ENCODE results near the gene ABI1.

ABI1 gene

GRCh38 chr10:26730552-26730951 lies 130.2 kb downstream of the ABI1 start:
- TF ChIP-seq POLR2AphosphoS5 (IDR thresholded peaks at IDR 0.05; ENCODE audit: borderline replicate concordance, low read depth, low read length) (no peak), EZH2 (IDR thresholded peaks at IDR 0.05) (no peak), FOXP2 (optimal IDR thresholded peaks at IDR 0.05; ENCODE audit: control extremely low read depth, extremely low read length, insufficient read depth) (no peak)
- H3K9ac ChIP-seq (ENCODE audit: insufficient read length), result no peak overlapping the region
- peaks cover 57% of the 10 kb centered on the region for H3K36me3 ChIP-seq (ENCODE audit: insufficient read depth, low read length)
- no peaks in the 10 kb centered on the region for H3K9me3 ChIP-seq (ENCODE audit: low read depth, low read length)
- no peak overlapping the region for H3K27ac ChIP-seq
- H3K4me3 ChIP-seq, result no peak overlapping the region
- DNase-seq (ENCODE audit: low read depth, low spot score), result no peak

- Histone ChIP-seq H3K36me3 (ENCODE audit: insufficient read depth, low read length) (peaks cover 56% of the 10 kb centered on the region), H3K27ac (no peak overlapping the region)
- no peak for DNase-seq (ENCODE audit: low read depth, low spot score)
Observed at GRCh38 chr10:26729395-26729794, 131.4 kb downstream of the ABI1 start.

GRCh38 chr10:26728957-26729356 lies 131.8 kb downstream of the ABI1 start:
- Histone ChIP-seq H3K27ac (no peak overlapping the region), H3K4me3 (no peak overlapping the region), H3K9me3 (ENCODE audit: low read depth, low read length) (no peaks in the 10 kb centered on the region), H3K9ac (ENCODE audit: insufficient read length) (no peak overlapping the region), H3K36me3 (ENCODE audit: insufficient read depth, low read length) (peaks cover 60% of the 10 kb centered on the region)
- no peak for DNase-seq (ENCODE audit: low read depth, low spot score)
- TF ChIP-seq FOXP2 (optimal IDR thresholded peaks at IDR 0.05; ENCODE audit: control extremely low read depth, extremely low read length, insufficient read depth) (no peak), EZH2 (IDR thresholded peaks at IDR 0.05) (no peak), POLR2AphosphoS5 (IDR thresholded peaks at IDR 0.05; ENCODE audit: borderline replicate concordance, low read depth, low read length) (no peak)

More at GRCh38 chr10:26729395-26729794, 131.4 kb downstream of the ABI1 start:
- no peaks in the 10 kb centered on the region for H3K9me3 ChIP-seq (ENCODE audit: low read depth, low read length)
- TF ChIP-seq POLR2AphosphoS5 (IDR thresholded peaks at IDR 0.05; ENCODE audit: borderline replicate concordance, low read depth, low read length) (no peak), FOXP2 (optimal IDR thresholded peaks at IDR 0.05; ENCODE audit: control extremely low read depth, extremely low read length, insufficient read depth) (no peak), EZH2 (IDR thresholded peaks at IDR 0.05) (no peak)
- H3K9ac ChIP-seq (ENCODE audit: insufficient read length), result no peak overlapping the region
- H3K4me3 ChIP-seq, result no peak overlapping the region

GRCh38 chr10:26727005-26727404 lies 133.8 kb downstream of the ABI1 start:
- Histone ChIP-seq H3K36me3 (ENCODE audit: insufficient read depth, low read length) (peaks cover 51% of the 10 kb centered on the region), H3K9me3 (ENCODE audit: low read depth, low read length) (no peaks in the 10 kb centered on the region), H3K4me3 (no peak overlapping the region), H3K27ac (no peak overlapping the region), H3K9ac (ENCODE audit: insufficient read length) (no peak overlapping the region)
- DNase-seq (ENCODE audit: low read depth, low spot score), result no peak
- TF ChIP-seq FOXP2 (optimal IDR thresholded peaks at IDR 0.05; ENCODE audit: control extremely low read depth, extremely low read length, insufficient read depth) (no peak), EZH2 (IDR thresholded peaks at IDR 0.05) (no peak), POLR2AphosphoS5 (IDR thresholded peaks at IDR 0.05; ENCODE audit: borderline replicate concordance, low read depth, low read length) (no peak)

- no peak for DNase-seq (ENCODE audit: low read depth, low spot score)
- Histone ChIP-seq H3K9me3 (ENCODE audit: low read depth, low read length) (no peaks in the 10 kb centered on the region), H3K36me3 (ENCODE audit: insufficient read depth, low read length) (peaks cover 48% of the 10 kb centered on the region), H3K4me3 (no peak overlapping the region), H3K27ac (no peak overlapping the region), H3K9ac (ENCODE audit: insufficient read length) (no peak overlapping the region)
- no peak for TF ChIP-seq EZH2 (IDR thresholded peaks at IDR 0.05)
- no peak for TF ChIP-seq FOXP2 (optimal IDR thresholded peaks at IDR 0.05; ENCODE audit: control extremely low read depth, extremely low read length, insufficient read depth)
- no peak for TF ChIP-seq POLR2AphosphoS5 (IDR thresholded peaks at IDR 0.05; ENCODE audit: borderline replicate concordance, low read depth, low read length)
Observed at GRCh38 chr10:26725837-26726727, 134.7 kb downstream of the ABI1 start.

GRCh38 chr10:26723016-26723415 lies 137.7 kb downstream of the ABI1 start:
- Histone ChIP-seq H3K36me3 (ENCODE audit: insufficient read depth, low read length) (peaks cover 48% of the 10 kb centered on the region), H3K4me3 (no peak overlapping the region)

GRCh38 chr10:26721561-26721960 lies 139.2 kb downstream of the ABI1 start:
- Histone ChIP-seq H3K9ac (ENCODE audit: insufficient read length) (no peak overlapping the region), H3K9me3 (ENCODE audit: low read depth, low read length) (no peaks in the 10 kb centered on the region), H3K4me3 (no peak overlapping the region), H3K36me3 (ENCODE audit: insufficient read depth, low read length) (peaks cover 46% of the 10 kb centered on the region), H3K27ac (no peak overlapping the region)
- TF ChIP-seq FOXP2 (optimal IDR thresholded peaks at IDR 0.05; ENCODE audit: control extremely low read depth, extremely low read length, insufficient read depth) (no peak), EZH2 (IDR thresholded peaks at IDR 0.05) (no peak), POLR2AphosphoS5 (IDR thresholded peaks at IDR 0.05; ENCODE audit: borderline replicate concordance, low read depth, low read length) (no peak)
- DNase-seq (ENCODE audit: low read depth, low spot score), result no peak

More at GRCh38 chr10:26723016-26723415, 137.7 kb downstream of the ABI1 start:
- H3K9me3 ChIP-seq (ENCODE audit: low read depth, low read length), result no peaks in the 10 kb centered on the region
- no peak overlapping the region for H3K9ac ChIP-seq (ENCODE audit: insufficient read length)
- TF ChIP-seq POLR2AphosphoS5 (IDR thresholded peaks at IDR 0.05; ENCODE audit: borderline replicate concordance, low read depth, low read length), result no peak
- TF ChIP-seq FOXP2 (optimal IDR thresholded peaks at IDR 0.05; ENCODE audit: control extremely low read depth, extremely low read length, insufficient read depth), result no peak
- TF ChIP-seq EZH2 (IDR thresholded peaks at IDR 0.05), result no peak
- DNase-seq (ENCODE audit: low read depth, low spot score), result no peak
- H3K27ac ChIP-seq, result no peak overlapping the region

- Histone ChIP-seq H3K36me3 (ENCODE audit: insufficient read depth, low read length) (peaks cover 27% of the 10 kb centered on the region), H3K4me3 (no peak overlapping the region), H3K27ac (no peak overlapping the region), H3K9me3 (ENCODE audit: low read depth, low read length) (no peaks in the 10 kb centered on the region), H3K9ac (ENCODE audit: insufficient read length) (no peak overlapping the region)
- TF ChIP-seq FOXP2 (optimal IDR thresholded peaks at IDR 0.05; ENCODE audit: control extremely low read depth, extremely low read length, insufficient read depth) (no peak), EZH2 (IDR thresholded peaks at IDR 0.05) (no peak), POLR2AphosphoS5 (IDR thresholded peaks at IDR 0.05; ENCODE audit: borderline replicate concordance, low read depth, low read length) (no peak)
- DNase-seq (ENCODE audit: low read depth, low spot score), result no peak
Observed at GRCh38 chr10:26717476-26717875, 143.3 kb downstream of the ABI1 start.

All from SK-N-MC (cell line).